GM21723 (cell line): Measurements from ENCODE around the gene EHHADH.
A peak's percentile ranks its signal among the peaks of the same experiment; 100 is the strongest.

ENCODE experiments used
- ATAC-seq: cut with Tn5 transposase; IDR thresholded peaks from one replicate; pipeline ENCODE4 v1.9.1; 2021; ENCODE audit warnings: mild to moderate bottlenecking, moderate library complexity; ENCODE audit not compliant: unreplicated experiment

Gene EHHADH

DNA sequence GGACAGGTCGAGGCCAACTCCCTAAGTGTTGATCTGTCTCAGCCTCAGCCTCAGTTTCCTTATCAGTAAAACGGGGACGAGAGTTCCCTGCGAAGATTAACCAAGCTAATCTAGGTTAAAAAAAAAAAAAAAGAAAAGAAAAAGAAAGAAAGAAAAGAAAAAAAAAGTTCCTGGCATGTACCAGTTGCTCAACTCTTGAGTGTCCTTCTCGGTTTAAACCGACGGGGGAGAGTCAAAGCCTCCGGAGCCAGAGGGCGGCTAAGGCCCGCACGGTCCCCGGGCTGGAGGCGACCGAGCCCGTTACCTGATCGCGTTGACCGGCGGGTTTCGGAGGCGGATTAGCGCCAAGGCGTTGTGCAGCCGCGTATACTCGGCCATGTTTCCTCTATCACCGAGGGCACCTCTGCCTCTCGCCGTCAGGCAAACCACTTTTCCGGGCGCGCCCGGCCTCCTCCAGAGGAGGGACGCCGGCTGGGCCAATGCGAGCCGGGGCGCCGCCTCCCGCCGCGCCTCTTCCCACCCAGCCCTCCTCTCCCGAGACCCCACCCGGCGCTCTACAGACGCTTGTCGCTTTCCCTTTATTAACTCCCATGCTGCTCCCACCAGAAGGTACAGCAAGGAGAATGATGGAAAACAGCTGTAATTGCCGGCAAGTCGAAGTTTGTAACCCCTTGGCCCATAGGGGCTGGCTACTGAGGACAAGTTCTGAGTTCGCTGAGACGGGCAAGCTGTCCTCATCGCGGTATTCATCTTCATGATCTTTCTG lies at the start of gene EHHADH:
Gene EHHADH, minus strand, starts transcription at position 405 of the 766 bp plus-strand sequence. Its CDS starts 27 bp downstream, at position 378.
- ATAC-seq, result peak; percentile 91

GRCh38 chr3:185299918-185300426 lies 46.1 kb upstream of the EHHADH start:
- ATAC-seq, result peak; percentile 92

DNA sequence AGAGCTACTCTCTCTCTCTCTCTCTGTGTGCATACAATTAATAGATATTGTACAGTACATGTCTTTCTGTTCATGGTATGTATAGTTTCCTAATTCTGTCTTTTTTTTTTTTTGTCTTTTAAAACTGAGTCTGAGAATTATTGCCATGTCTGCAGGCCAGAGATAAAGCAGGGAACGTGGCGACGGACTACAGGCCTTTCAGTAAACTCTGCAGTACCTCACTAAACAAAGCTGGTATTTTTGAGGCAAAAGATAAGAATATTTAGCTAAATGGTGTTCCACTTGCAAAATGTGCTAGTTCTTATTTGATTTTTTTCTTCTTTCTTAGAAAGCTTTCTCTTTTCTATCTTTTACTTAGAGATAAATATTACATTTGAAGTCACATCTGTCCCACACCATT lies 44.0 kb upstream of the EHHADH start:
- ATAC-seq, result no peak

- ATAC-seq, result no peak
Observed at GRCh38 chr3:185292238-185292637, 38.4 kb upstream of the EHHADH start.

DNA sequence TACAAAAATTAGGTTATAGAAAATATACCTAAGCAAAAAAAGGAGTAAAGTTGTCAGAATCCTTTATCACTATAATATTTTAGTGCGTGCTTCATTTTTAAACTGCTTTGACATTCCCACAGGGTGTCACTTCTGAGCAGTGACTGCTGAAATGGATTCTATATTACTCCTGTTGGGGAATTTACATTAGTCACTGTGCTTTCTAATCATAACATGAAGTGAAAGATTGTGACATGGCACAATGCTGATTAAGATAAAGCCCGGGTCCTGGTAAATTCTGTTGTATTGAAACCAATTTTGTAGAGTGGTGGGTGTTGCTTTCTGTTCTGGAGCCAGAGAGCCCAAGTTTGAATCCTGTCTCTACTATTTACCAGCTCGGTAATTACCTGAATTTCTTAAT lies 36.4 kb upstream of the EHHADH start:
- no peak for ATAC-seq

DNA sequence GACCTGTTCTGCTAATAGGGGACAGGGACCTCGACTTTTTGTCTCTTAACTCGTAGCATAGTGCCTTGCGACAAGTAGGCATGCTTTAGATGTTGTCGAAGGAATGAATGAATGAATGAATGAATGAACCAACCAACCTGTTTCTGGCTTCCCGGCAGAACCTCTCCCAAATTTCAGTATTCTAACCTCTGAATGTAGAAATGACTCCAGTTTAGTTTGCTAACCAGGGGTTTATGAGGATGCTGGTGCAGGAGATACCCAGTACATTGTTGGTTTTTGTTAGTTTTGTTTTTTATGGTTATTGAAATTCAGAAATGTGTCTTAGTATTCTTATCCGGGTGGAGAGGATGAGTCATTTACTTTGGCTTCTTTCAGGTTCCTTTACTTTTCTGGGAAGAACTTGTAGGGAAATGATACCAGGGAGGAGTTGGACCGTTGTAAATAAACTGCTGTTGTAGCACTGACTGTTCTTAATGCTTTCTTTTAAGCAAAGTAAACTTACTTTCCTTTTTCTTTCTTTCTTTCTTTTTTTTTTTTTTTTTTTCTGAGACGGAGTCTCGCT lies 29.6 kb upstream of the EHHADH start:
- no peak for ATAC-seq

DNA sequence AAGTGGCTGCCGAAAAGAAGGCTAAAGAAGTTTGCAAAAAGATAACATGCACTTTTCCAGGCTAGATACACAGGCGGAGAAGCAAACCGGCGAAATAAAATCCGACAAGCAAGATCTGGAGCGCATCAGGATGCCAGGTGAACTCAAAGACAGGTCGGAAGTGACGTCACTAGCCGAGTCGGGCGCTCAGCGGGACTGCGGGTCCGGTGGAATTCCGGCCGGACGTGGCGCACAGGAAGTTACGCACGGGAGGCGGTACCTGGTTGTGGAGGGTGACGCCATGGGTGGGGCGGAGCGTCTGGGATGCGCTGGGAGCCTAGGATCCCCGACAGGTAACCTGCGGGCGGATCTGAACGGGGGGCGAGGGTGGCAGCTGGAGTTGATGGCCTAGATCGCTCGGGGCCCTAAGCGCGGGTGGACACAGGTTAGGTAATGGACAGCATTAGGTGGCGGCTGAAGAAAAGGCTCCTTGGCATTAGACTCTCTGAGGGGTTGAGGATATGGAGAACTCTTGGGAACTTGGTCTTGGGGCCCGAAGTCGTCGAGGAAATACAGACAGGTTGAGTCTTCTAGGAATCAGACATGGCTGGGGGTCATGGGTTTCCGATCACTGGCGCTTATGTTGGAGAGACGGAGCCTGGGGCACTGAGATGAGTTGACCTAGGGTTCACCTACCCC lies 29.0 kb upstream of the EHHADH start:
- ATAC-seq, result peak; percentile 99

DNA sequence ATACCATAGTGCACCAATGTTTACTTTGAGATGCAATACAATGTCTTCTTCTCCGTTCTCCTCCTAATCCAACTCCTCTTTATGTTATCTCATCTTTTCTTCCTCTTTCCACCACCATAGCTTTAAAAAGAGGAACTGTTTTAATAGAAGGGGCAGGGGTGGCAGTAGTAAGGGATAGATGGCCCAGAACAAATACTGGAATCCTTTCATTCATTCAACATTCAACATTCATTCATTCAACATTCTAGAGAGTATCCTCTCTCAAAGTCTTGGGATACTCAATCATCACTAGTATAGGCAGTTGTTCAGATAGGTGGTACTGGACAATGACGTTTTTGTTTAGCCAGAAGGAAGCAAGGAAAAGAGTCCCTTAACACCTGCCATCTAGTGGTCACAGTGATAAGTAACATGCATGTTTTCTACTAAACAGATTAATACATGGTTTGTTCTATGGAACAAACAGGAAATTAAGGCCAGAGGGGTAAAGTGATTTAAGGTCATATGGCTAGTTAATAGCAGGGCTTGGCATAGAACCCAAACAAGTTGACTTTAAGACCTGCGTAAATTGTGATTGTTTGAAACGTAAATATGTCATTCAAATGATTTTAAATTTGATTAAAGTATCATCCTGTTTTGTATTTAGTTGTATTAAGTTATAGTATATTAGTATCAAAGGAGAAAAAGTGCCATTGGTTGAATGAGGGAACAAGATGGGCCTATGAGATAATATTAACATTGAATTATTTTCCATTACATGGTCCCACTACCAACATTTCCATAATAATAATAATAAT lies 26.9 kb upstream of the EHHADH start:
- peak; percentile 32 for ATAC-seq

DNA sequence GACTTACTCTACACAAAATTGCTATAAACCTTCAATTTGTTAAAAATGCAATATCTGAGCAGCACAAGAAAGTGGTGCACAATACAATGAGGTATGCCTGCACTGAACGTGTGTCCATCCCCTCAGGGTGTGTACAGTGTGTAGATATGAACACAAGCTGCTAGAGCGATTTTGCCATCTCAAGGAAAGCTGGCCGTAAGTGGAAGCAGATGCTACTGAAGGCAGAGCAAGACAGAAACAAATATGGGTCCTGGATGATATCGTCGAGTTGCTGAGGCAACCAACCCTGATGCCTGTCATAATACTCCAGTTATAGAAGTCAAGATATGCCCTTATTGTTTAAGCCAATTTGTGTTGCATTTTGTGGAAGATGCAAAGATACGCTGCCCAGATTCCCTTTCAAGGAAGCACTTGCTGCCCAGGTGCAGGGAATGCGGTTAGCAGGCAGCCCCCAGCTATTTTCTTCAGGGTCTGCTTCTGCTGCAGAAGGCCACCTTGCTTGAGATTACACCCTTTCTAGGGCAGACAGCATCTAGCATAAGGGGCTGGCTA lies 25.8 kb upstream of the EHHADH start:
- no peak for ATAC-seq

DNA sequence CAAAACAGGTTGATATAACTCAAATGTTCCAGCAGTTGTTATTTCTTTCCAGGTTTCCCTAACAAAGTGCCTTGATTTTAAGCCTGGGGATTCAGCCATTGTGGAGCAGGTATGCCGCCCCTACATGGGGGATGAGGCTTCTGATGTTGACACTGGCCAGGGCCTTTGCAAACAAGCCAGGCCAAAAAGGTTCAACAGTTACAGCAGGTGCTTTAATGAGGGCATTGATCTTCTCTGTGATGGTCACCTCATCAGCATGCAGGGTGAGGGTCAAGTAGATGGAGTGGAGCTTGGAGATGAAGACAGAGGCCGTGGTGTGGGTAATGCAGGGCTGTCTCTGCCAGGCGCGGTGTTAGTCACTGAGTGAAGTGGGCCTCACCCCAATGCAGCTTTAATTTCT lies 22.6 kb upstream of the EHHADH start:
- no peak for ATAC-seq

GRCh38 chr3:185272033-185272432 lies 18.2 kb upstream of the EHHADH start:
- no peak for ATAC-seq

GRCh38 chr3:185270956-185271332 lies 17.1 kb upstream of the EHHADH start:
- ATAC-seq, result no peak

DNA sequence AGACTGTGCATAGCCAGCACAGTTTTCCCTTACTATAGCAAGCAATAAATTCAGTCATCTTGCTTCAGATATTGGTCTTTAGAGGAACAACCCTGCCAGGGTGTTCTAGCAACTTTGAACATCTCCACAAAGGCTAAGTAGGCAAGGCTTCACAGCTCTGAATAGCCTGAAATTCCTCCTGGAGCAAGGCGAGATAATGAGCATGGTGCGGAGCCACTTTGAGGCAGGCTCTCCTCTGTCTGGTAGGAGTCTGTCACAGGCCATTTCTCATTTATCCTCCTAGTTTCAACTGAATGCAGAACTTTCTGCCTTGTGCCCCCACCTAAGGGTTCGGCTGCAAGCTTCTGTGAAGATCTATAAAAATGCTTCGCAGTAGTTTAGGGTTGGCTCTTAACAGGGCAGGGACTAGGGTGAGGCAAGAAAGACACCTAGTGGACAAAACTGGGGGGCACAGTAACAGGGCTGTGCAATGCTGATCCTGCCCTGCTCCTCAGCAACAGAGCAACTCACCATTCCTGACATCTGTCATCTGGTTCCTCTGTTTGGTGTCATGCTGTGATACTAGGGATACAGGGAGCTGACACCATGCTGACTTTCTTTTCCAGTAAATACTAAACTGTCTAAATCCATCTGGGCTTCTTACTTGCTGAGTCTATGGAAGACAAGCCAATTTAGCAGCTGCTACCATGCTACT lies 16.6 kb upstream of the EHHADH start:
- peak; percentile 65 for ATAC-seq

DNA sequence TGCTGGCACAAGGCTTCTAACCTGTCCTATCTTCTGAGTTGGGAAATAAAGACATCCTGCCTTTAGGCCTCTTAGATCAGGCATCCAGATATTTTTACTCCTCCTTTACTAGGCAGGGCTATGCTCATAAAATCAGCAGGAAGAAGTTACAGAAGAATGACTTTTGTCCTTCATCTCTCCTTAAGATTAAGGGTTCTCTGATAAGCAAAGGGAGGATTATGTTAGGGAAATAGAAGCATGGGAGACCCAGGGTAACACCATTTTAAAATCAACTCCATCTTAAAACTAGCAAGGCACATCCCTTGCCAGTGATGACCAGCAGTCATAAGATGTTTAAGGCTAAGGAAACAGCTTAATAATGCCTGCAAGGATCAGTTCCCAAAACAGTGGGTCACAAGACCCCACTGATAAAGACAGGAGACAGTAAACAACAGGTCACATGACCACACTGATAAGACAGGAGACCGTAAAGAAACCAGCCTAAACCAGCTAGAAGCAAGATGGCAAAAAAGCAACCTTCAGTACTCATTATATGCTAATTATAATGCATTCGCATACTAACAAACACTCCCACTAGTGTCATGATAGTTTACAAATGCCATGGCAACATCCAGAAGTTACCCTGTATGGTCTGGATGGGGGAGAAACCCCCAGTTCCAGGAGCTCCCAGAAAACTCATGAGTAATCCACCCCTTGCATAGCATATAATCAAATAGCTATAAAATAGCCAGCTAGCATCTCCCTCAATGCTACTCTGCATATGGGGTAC lies 14.5 kb upstream of the EHHADH start:
- ATAC-seq, result no peak

DNA sequence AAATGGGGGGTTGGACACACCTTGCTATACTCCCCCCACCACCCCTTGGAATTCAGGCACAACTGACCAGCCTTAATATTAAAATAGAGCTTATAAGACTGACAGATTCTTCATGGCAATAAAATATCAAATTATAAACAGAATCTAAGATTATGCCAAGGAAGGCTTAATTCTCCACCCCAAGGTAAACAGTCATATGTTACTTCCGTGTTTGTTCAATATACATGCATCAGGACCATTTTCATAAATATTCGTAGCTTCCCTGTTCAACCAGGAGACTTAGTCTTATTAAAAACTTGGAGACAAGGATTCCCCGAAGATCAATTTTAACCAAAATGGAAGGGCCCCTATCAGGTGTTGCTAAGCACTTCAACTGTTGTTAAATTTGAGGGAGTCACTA lies 13.3 kb upstream of the EHHADH start:
- ATAC-seq, result no peak

- ATAC-seq, result no peak
Observed at GRCh38 chr3:185264849-185265553, 11.2 kb upstream of the EHHADH start.

DNA sequence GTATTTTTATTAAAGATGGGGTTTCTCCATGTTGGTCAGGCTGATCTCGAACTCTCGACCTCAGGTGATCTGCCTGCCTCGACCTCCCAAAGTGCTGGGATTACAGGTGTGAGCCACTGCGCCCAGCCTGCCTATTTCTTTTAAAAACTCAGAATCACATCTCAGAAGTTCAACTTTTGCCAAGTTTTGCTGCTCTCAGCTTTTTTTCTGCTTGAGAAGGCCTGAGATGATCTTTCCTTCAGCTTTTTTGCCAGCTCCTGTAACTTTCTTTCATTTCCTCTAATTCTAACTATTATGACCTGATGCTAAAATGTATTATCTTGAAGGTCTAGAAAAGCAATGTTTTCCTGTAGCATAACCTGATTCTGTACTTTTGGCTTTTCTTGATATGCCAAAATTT lies 9.6 kb upstream of the EHHADH start:
- ATAC-seq, result no peak

- ATAC-seq, result no peak
Observed at GRCh38 chr3:185257334-185257733, 3.5 kb upstream of the EHHADH start.

DNA sequence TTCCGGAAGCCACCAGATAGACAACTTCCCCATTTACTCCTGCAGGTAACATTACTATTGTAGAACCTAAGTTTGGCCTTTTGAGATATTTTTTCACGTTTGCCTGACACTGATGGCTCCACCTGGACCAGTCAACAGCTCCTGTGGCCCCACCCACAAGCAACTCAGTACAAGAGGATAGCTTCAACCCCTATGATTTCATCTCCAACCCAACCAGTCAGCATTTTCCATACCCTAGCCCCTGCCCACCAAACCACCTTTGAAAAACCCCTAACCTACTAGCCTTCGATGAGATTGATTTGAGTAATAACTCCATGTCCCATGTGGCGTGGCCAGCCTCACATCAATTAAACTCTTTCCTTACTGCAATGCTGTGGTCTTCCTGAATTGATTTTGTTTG lies 950 bp upstream of the EHHADH start:
- no peak for ATAC-seq
